ENCODE results near the gene RPTOR.

GRCh38 chr17:80761110-80761871, 216.7 kb downstream of the RPTOR start:
- no peak for TF ChIP-seq POU2F2 (IDR thresholded peaks at IDR 0.05; ENCODE audit: low read depth, low read length)
- TF ChIP-seq POLR2AphosphoS5 (IDR thresholded peaks at IDR 0.05; ENCODE audit: low read depth, low read length) = no peak

All from GM12891 (cell line).